Suprapubic skin (tissue), 3 donors: ENCODE data around the gene NGDN.

ENCODE experiments used
- POLR2A ChIP-seq, 2 donors: fragments of 450-650 bp; IDR thresholded peaks; one replicate each; pipeline ENCODE4 v1.6.1; 2017; ENCODE audit warnings: antibody characterized with exemption in 2 of 2, mild to moderate bottlenecking in 2 of 2, moderate library complexity in 2 of 2
- TF ChIP-seq, protein P1 (sequence below), 2 donors: fragments of 200-600 bp in 1 of 2; fragments of 450-650 bp in 1 of 2; sonication (generic) in 1 of 2; IDR thresholded peaks; one replicate each; pipeline ENCODE4 v1.5.1; 2016 to 2019; ENCODE audit warnings: antibody characterized with exemption in 2 of 2, mild to moderate bottlenecking in 1 of 2, moderate library complexity in 1 of 2

DNA sequence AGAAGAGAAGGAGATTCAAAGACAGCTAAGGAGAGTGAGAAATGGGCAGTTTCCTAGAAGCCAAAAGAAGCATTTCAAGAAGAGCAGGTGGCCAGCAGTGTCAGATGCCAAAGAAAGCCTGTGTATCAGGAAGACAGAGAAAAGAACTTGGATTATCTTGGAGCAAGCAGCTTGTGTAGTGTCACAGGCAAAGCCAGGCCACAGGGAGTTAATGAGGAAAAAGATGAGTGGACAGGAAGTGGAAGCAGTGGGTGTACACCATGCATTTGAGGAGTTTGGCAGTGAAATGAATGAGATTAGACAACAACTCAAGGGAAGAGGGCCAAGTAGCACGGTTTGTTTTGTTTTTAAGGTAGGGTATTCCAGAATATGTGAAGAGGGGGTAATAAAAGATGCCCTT, 28.4 kb upstream of the NGDN start:
- TF ChIP-seq, protein P1, sequence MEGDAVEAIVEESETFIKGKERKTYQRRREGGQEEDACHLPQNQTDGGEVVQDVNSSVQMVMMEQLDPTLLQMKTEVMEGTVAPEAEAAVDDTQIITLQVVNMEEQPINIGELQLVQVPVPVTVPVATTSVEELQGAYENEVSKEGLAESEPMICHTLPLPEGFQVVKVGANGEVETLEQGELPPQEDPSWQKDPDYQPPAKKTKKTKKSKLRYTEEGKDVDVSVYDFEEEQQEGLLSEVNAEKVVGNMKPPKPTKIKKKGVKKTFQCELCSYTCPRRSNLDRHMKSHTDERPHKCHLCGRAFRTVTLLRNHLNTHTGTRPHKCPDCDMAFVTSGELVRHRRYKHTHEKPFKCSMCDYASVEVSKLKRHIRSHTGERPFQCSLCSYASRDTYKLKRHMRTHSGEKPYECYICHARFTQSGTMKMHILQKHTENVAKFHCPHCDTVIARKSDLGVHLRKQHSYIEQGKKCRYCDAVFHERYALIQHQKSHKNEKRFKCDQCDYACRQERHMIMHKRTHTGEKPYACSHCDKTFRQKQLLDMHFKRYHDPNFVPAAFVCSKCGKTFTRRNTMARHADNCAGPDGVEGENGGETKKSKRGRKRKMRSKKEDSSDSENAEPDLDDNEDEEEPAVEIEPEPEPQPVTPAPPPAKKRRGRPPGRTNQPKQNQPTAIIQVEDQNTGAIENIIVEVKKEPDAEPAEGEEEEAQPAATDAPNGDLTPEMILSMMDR (IDR thresholded peaks at IDR 0.05) = no peak
- no peak for TF ChIP-seq POLR2A (IDR thresholded peaks at IDR 0.05)
